ENCODE measurements around the gene STAB2. TPM values are rescaled to one million over a fixed set of nuclear protein-coding genes. Genes with fewer than 3 reads are reported as not detected.

Gene STAB2
- total and polyA plus RNA-seq, 2 of the 4 experiments (the other 2 are of a cell fraction) = not detected

DNA sequence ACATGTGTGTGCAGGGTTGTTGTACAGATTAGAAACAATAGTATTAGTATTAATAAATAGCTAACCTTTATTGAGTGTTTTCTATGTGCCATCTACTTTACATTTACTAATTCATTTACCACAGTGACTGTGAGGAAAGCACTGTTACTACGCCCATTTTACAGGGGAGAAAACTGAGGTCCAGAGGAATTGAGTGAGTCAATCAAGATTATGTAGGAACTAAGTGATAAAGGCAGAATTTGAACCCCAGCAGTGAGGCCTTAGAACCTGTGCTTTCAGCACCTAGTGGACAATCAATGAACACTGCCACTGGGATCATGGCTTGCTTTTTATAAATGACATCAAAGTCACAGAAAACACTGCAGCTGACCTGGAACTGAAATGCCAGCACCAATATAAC is 225.7 kb downstream of the STAB2 start:
- in situ Hi-C loops (cut with MboI; ENCODE audit: low sequenced_read_pairs) = no loop called here
- Histone ChIP-seq H3K27ac (ENCODE audit: insufficient read depth, low read length) (no peak overlapping the region), H2BK15ac (ENCODE audit: low read depth, low read length) (no peak overlapping the region), H3K4me1 (ENCODE audit: control insufficient read depth, insufficient read depth, low read length) (no peaks in the 10 kb centered on the region; the same call in 1 of the 2 replicates), H3K4me2 (ENCODE audit: low read depth, low read length) (no peak overlapping the region), H4K91ac (ENCODE audit: insufficient read depth, low read depth, low read length) (no peak overlapping the region), H2BK20ac (ENCODE audit: low read depth, low read length) (no peak overlapping the region), H3K27me3 (ENCODE audit: control insufficient read depth, insufficient read depth, low read length) (no peaks in the 10 kb centered on the region), H2AK9ac (replicated peaks; ENCODE audit: low read depth, low read length, poor library complexity) (no peak overlapping the region), H2AK5ac (ENCODE audit: low read depth, low read length) (no peak overlapping the region), H4K5ac (ENCODE audit: low read depth, low read length) (no peak overlapping the region), H3K9me3 (ENCODE audit: control insufficient read depth, insufficient read depth, low read length) (no peaks in the 10 kb centered on the region), H4K8ac (ENCODE audit: low read depth in 2 of 2, low read length in 2 of 2) (no peak overlapping the region), H4K20me1 (ENCODE audit: insufficient read depth, low read length) (no peaks in the 10 kb centered on the region), H3K4me3 (ENCODE audit: insufficient read depth, low read depth, low read length) (no peak overlapping the region), H3K79me1 (ENCODE audit: low read depth in 1 of 2, low read length in 2 of 2) (peaks cover 53 to 80% of the 10 kb centered on the region in 2 experiments), H3K56ac (ENCODE audit: extremely low read depth, insufficient read depth, low read length) (no peak overlapping the region), H3K23ac (ENCODE audit: low read depth, low read length) (no peak overlapping the region), H3K18ac (ENCODE audit: low read depth, low read length) (no peak overlapping the region), H3K4ac (ENCODE audit: low read depth, low read length) (no peak overlapping the region), H2AFZ (replicated peaks; ENCODE audit: low read length, poor library complexity) (no peak overlapping the region), H3K36me3 (ENCODE audit: control insufficient read depth, insufficient read depth, low read length) (peaks cover 6% of the 10 kb centered on the region), H2BK120ac (ENCODE audit: low read depth, low read length) (no peak overlapping the region), H2BK5ac (ENCODE audit: low read depth, low read length, poor library complexity, severe bottlenecking) (no peak overlapping the region), H3K9me1 (ENCODE audit: insufficient read depth, low read length) (peaks cover 8% of the 10 kb centered on the region; the same call in 1 of the 2 replicates), H3K9ac (ENCODE audit: low read depth, low read length) (no peak overlapping the region), H3K14ac (replicated peaks; ENCODE audit: low read depth, low read length) (no peak overlapping the region)
- ChIA-PET POLR2A (ENCODE audit: unreplicated experiment) (no interaction called here), CTCF (interaction anchor here (0.6 to 1.6 kb wide), 2 partner anchors 12 to 15 kb away, joined by 3 to 4 read pairs; no protein-coding TSS in a partner anchor)
- DNase-seq (no peak), ATAC-seq (ENCODE audit: low read depth) (no peak)
- TF ChIP-seq CHD1 (IDR thresholded peaks at IDR 0.05; ENCODE audit: low read depth, low read length) (no peak), RCOR1 (IDR thresholded peaks at IDR 0.05; ENCODE audit: insufficient replicate concordance, low read length) (no peak), RAD21 (IDR thresholded peaks at IDR 0.05; ENCODE audit: low read length) (no peak), SMC3 (IDR thresholded peaks at IDR 0.05; ENCODE audit: low read depth, low read length) (no peak), MAFK (IDR thresholded peaks at IDR 0.05; ENCODE audit: low read depth, low read length) (no peak), POLR2A (IDR thresholded peaks at IDR 0.05; ENCODE audit: low read depth, low read length) (no peak), NFE2L2 (IDR thresholded peaks at IDR 0.05; ENCODE audit: low read depth, low read length) (no peak), CEBPB (IDR thresholded peaks at IDR 0.05; ENCODE audit: low read depth, low read length) (no peak), MXI1 (IDR thresholded peaks at IDR 0.05; ENCODE audit: borderline replicate concordance, low read depth, low read length) (no peak), RFX5 (IDR thresholded peaks at IDR 0.05; ENCODE audit: low read depth, low read length) (no peak), BHLHE40 (IDR thresholded peaks at IDR 0.05; ENCODE audit: low read depth, low read length) (no peak), FOS (IDR thresholded peaks at IDR 0.05; ENCODE audit: low read depth, low read length) (no peak)
- TF ChIP-seq, protein P1, sequence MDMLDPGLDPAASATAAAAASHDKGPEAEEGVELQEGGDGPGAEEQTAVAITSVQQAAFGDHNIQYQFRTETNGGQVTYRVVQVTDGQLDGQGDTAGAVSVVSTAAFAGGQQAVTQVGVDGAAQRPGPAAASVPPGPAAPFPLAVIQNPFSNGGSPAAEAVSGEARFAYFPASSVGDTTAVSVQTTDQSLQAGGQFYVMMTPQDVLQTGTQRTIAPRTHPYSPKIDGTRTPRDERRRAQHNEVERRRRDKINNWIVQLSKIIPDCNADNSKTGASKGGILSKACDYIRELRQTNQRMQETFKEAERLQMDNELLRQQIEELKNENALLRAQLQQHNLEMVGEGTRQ (IDR thresholded peaks at IDR 0.05; ENCODE audit: low read depth, low read length) = no peak
- TF ChIP-seq, protein P2, sequence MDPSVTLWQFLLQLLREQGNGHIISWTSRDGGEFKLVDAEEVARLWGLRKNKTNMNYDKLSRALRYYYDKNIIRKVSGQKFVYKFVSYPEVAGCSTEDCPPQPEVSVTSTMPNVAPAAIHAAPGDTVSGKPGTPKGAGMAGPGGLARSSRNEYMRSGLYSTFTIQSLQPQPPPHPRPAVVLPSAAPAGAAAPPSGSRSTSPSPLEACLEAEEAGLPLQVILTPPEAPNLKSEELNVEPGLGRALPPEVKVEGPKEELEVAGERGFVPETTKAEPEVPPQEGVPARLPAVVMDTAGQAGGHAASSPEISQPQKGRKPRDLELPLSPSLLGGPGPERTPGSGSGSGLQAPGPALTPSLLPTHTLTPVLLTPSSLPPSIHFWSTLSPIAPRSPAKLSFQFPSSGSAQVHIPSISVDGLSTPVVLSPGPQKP (IDR thresholded peaks at IDR 0.05; ENCODE audit: borderline replicate concordance, low read depth, low read length) = no peak
- TF ChIP-seq, protein P3, sequence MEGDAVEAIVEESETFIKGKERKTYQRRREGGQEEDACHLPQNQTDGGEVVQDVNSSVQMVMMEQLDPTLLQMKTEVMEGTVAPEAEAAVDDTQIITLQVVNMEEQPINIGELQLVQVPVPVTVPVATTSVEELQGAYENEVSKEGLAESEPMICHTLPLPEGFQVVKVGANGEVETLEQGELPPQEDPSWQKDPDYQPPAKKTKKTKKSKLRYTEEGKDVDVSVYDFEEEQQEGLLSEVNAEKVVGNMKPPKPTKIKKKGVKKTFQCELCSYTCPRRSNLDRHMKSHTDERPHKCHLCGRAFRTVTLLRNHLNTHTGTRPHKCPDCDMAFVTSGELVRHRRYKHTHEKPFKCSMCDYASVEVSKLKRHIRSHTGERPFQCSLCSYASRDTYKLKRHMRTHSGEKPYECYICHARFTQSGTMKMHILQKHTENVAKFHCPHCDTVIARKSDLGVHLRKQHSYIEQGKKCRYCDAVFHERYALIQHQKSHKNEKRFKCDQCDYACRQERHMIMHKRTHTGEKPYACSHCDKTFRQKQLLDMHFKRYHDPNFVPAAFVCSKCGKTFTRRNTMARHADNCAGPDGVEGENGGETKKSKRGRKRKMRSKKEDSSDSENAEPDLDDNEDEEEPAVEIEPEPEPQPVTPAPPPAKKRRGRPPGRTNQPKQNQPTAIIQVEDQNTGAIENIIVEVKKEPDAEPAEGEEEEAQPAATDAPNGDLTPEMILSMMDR (conservative IDR thresholded peaks at IDR 0.05; ENCODE audit: low read depth, low read length) = no peak
- no CpG with 5 or more reads among the region's 1 CpG for WGBS, 2 experiments (ENCODE audit: extremely low coverage in 2 of 2, insufficient read length in 1 of 2)
- dilution Hi-C loops (cut with HindIII; ENCODE audit: low sequenced_read_pairs, unreplicated experiment) = no loop called here
- intact Hi-C loops (cut with micrococcal nuclease) = no loop called here
- BruUV-seq (replicated peaks) = no TSS peak
